Vagina (tissue), 2 donors: ENCODE measurements around the gene LRRC8E. TPM values are rescaled to one million over a fixed set of nuclear protein-coding genes. Genes with fewer than 3 reads are reported as not detected.

Experiments used
- DNase-seq, 2 donors: peaks; one replicate each; pipeline ENCODE4 v3.0.0-alpha.2; 2017; ENCODE audit errors: extremely low spot score in 2 of 2
- H3K27ac ChIP-seq: fragments of 200-600 bp; sonication (generic); one replicate; pipeline ENCODE4 v1.5.1; 2019
- H3K27me3 ChIP-seq: fragments of 200-600 bp; sonication (generic); one replicate; pipeline ENCODE4 v1.5.1; 2019
- H3K36me3 ChIP-seq, 2 donors: fragments of 200-600 bp; sonication (generic); one replicate each; pipeline ENCODE4 v1.5.1; 2017 to 2019
- H3K4me1 ChIP-seq: fragments of 200-600 bp; sonication (generic); one replicate; pipeline ENCODE4 v1.5.1; 2019
- H3K4me3 ChIP-seq, 2 donors: fragments of 200-600 bp; sonication (generic); 1 replicate in 1 of 2; 2 replicates in 1 of 2; pipeline ENCODE4 v1.5.1; 2016 to 2019
- H3K9me3 ChIP-seq: fragments of 200-600 bp; sonication (generic); one replicate; pipeline ENCODE4 v1.5.1; 2019
- CTCF ChIP-seq, 3 experiments: fragments of 450-650 bp in 2 of 3; fragments of 200-600 bp in 1 of 3; sonication (generic) in 1 of 3; IDR thresholded peaks; one replicate each; pipeline ENCODE4 v1.5.1; 2017 to 2019; ENCODE audit warnings: antibody characterized with exemption in 3 of 3, mild to moderate bottlenecking in 2 of 3, moderate library complexity in 2 of 3
- POLR2A ChIP-seq, 2 donors: fragments of 450-650 bp; IDR thresholded peaks; one replicate each; pipeline ENCODE4 v1.6.1; 2017; ENCODE audit warnings: antibody characterized with exemption in 2 of 2, mild to moderate bottlenecking in 2 of 2, moderate library complexity in 2 of 2
- POLR2AphosphoS5 ChIP-seq, 2 donors: sonication (generic); formaldehyde crosslinking; IDR thresholded peaks; one replicate each; pipeline ENCODE4 v1.9.0; 2017; ENCODE audit warnings: antibody characterized with exemption in 2 of 2, mild to moderate bottlenecking in 2 of 2, low read depth in 1 of 2; ENCODE audit not compliant: insufficient read depth in 1 of 2
- intact Hi-C: fragments of 100-400 bp; cut with DNase I; formaldehyde crosslinking; loops from one replicate; pipeline ENCODE4 v1.15.1; 2023
- total RNA-seq: library from RNA; depleted of rRNA; stranded (reverse); fragments of >200 nt; gene quantifications from one replicate; pipeline ENCODE4 v1.2.3, GENCODE V29; 2016

Gene LRRC8E
- total RNA-seq, 1 donor from 2014 or later = 6.6 TPM

GRCh38 chr19:7941895-7942596 lies 53.7 kb downstream of the LRRC8E start:
- Histone ChIP-seq H3K27me3 (no peaks in the 10 kb centered on the region), H3K4me1 (peaks cover 35% of the 10 kb centered on the region), H3K36me3 (peaks cover 0 to 35% of the 10 kb centered on the region in 2 donors), H3K9me3 (no peaks in the 10 kb centered on the region), H3K27ac (no peak overlapping the region), H3K4me3 (peak overlapping the region; percentile 64 to 71)
- DNase-seq = no peak
- TF ChIP-seq CTCF (IDR thresholded peaks at IDR 0.05) (no peak), POLR2AphosphoS5 (IDR thresholded peaks at IDR 0.05; ENCODE audit: insufficient read depth in 1 of 2, low read depth in 1 of 2) (no peak), POLR2A (IDR thresholded peaks at IDR 0.05) (no peak)
- intact Hi-C loops = loop anchor here (10.0 kb wide), 2 partner anchors 63 to 313 kb away; partner anchors contain the start of gene ELAVL1

- H3K4me1 ChIP-seq = peaks cover 35% of the 10 kb centered on the region
- TF ChIP-seq CTCF (IDR thresholded peaks at IDR 0.05) (no peak), POLR2AphosphoS5 (IDR thresholded peaks at IDR 0.05; ENCODE audit: insufficient read depth in 1 of 2, low read depth in 1 of 2) (no peak), POLR2A (IDR thresholded peaks at IDR 0.05) (no peak)
- peak overlapping the region; percentile 64 to 71 for H3K4me3 ChIP-seq
- H3K36me3 ChIP-seq = peaks cover 0 to 26% of the 10 kb centered on the region in 2 donors
- intact Hi-C loops = loop anchor here (10.0 kb wide), 2 partner anchors 62 to 312 kb away; partner anchors contain the start of gene ELAVL1
- H3K9me3 ChIP-seq = no peaks in the 10 kb centered on the region
- no peaks in the 10 kb centered on the region for H3K27me3 ChIP-seq
- H3K27ac ChIP-seq = peak overlapping the region; percentile 95
- no peak for DNase-seq
Measured at GRCh38 chr19:7942981-7943443, 54.7 kb downstream of the LRRC8E start.

GRCh38 chr19:7943444-7944176 lies 55.3 kb downstream of the LRRC8E start, which contains the start of gene TIMM44:
Gene TIMM44 (minus strand): TSS chr19:7943666. CDS start chr19:7943651, 15 bp downstream.
- TF ChIP-seq POLR2A (IDR thresholded peaks at IDR 0.05) (peak in 1 of 2 donors; percentile 59), POLR2AphosphoS5 (IDR thresholded peaks at IDR 0.05; ENCODE audit: insufficient read depth in 1 of 2, low read depth in 1 of 2) (peak; percentile 98 to 99), CTCF (IDR thresholded peaks at IDR 0.05) (no peak)

GRCh38 chr19:7944177-7944761 lies 56.0 kb downstream of the LRRC8E start:
- Histone ChIP-seq H3K27me3 (no peaks in the 10 kb centered on the region), H3K9me3 (no peaks in the 10 kb centered on the region), H3K36me3 (peaks cover 0 to 20% of the 10 kb centered on the region in 2 donors), H3K27ac (peak overlapping the region; percentile 66), H3K4me3 (peak overlapping the region; percentile 42 to 71), H3K4me1 (peaks cover 35% of the 10 kb centered on the region)
- DNase-seq = no peak
- TF ChIP-seq POLR2AphosphoS5 (IDR thresholded peaks at IDR 0.05; ENCODE audit: insufficient read depth in 1 of 2, low read depth in 1 of 2) (no peak), CTCF (IDR thresholded peaks at IDR 0.05) (peak; percentile 73 to 75 (median 74)), POLR2A (IDR thresholded peaks at IDR 0.05) (no peak)
- intact Hi-C loops = loop anchor here (10.0 kb wide), 2 partner anchors 61 to 311 kb away; partner anchors contain the start of gene ELAVL1

More at GRCh38 chr19:7943444-7944176, 55.3 kb downstream of the LRRC8E start, which contains the start of gene TIMM44:
- Histone ChIP-seq H3K4me3 (peak within 1 kb of the TSS; percentile 64 to 71), H3K9me3 (no peaks in the 10 kb centered on the region), H3K27me3 (no peaks in the 10 kb centered on the region), H3K36me3 (peaks cover 0 to 20% of the 10 kb centered on the region in 2 donors), H3K4me1 (peaks cover 35% of the 10 kb centered on the region), H3K27ac (peak within 1 kb of the TSS; percentile 95)
- peak; percentile 99 to 100 for DNase-seq
- intact Hi-C loops = loop anchor here (10.0 kb wide), 2 partner anchors 61 to 311 kb away; partner anchors contain the start of gene ELAVL1
